HUES6 (cell line): ENCODE results near the gene TLX3.
"Not testable (repeated sequence)": the region's sequence is repeated elsewhere in the genome, so short reads cannot be mapped to it uniquely, and the experiment has no call there.

Experiments
- H3K27ac ChIP-seq: 2 replicates; pipeline ENCODE4 v1.7.0; 2013; ENCODE audit warnings: low read depth, mild to moderate bottlenecking, low read length, inconsistent platforms
- H3K27me3 ChIP-seq: 2 replicates; pipeline ENCODE4 v1.6.1; 2013; ENCODE audit warnings: low read length; ENCODE audit not compliant: control insufficient read depth, insufficient read depth
- H3K36me3 ChIP-seq: 2 replicates; pipeline ENCODE4 v1.6.1; 2013; ENCODE audit warnings: low read length; ENCODE audit not compliant: control insufficient read depth, insufficient read depth
- H3K4me1 ChIP-seq: 2 replicates; pipeline ENCODE4 v1.6.1; 2013; ENCODE audit warnings: low read length; ENCODE audit not compliant: control insufficient read depth, insufficient read depth
- H3K4me3 ChIP-seq: 2 replicates; pipeline ENCODE4 v1.5.1; 2013; ENCODE audit warnings: low read depth, low read length
- H3K9ac ChIP-seq: one replicate; pipeline ENCODE4 v1.6.1; 2013; ENCODE audit warnings: mild to moderate bottlenecking, low read length
- H3K9me3 ChIP-seq: 2 replicates; pipeline ENCODE4 v1.6.1; 2013; ENCODE audit warnings: low read depth, low read length; ENCODE audit not compliant: control insufficient read depth, insufficient read depth

The TLX3 gene

GRCh38 chr5:171361151-171361550, 52.1 kb downstream of the TLX3 start:
- H3K9me3 ChIP-seq, H3K9ac ChIP-seq, H3K4me1 ChIP-seq, H3K27me3 ChIP-seq, H3K36me3 ChIP-seq, H3K27ac ChIP-seq, H3K4me3 ChIP-seq: not testable (repeated sequence)
